ENCODE results near the gene C1orf198.

C1orf198 gene

GRCh38 chr1:230824919-230825721 is 43.2 kb downstream of the C1orf198 start:
- Histone ChIP-seq H3K4me3 (ENCODE audit: low read depth, low read length, poor library complexity, severe bottlenecking) (no peak overlapping the region), H3K9me2 (ENCODE audit: low read depth, low read length) (no peaks in the 10 kb centered on the region), H3K36me3 (ENCODE audit: insufficient read depth, low read length) (no peaks in the 10 kb centered on the region), H3K9me3 (ENCODE audit: low read length) (no peaks in the 10 kb centered on the region), H3K79me2 (ENCODE audit: insufficient read depth, low read length) (no peaks in the 10 kb centered on the region), H3K9ac (ENCODE audit: low read length) (no peak overlapping the region), H3K27ac (ENCODE audit: low read depth, low read length, poor library complexity, severe bottlenecking) (no peak overlapping the region), H3K4me2 (ENCODE audit: low read length) (no peak overlapping the region), H3F3A (ENCODE audit: insufficient read depth, low read length) (no peaks in the 10 kb centered on the region), H2AFZ (ENCODE audit: low read length) (no peak overlapping the region), H4K20me1 (ENCODE audit: insufficient read depth, low read length) (no peaks in the 10 kb centered on the region), H3K27me3 (ENCODE audit: insufficient read depth, low read length) (no peaks in the 10 kb centered on the region), H3K4me1 (ENCODE audit: insufficient read depth, low read length, severe bottlenecking) (no peaks in the 10 kb centered on the region)
- TF ChIP-seq EZH2 (IDR thresholded peaks at IDR 0.05; ENCODE audit: borderline replicate concordance, low read length), result no peak
- no peak for TF ChIP-seq CTCF (IDR thresholded peaks at IDR 0.05; ENCODE audit: low read length)

- Histone ChIP-seq H4K20me1 (ENCODE audit: insufficient read depth, low read length) (no peaks in the 10 kb centered on the region), H3K4me2 (ENCODE audit: low read length) (no peak overlapping the region), H3K27me3 (ENCODE audit: insufficient read depth, low read length) (no peaks in the 10 kb centered on the region), H3K27ac (ENCODE audit: low read depth, low read length, poor library complexity, severe bottlenecking) (no peak overlapping the region), H3K36me3 (ENCODE audit: insufficient read depth, low read length) (no peaks in the 10 kb centered on the region), H3K9ac (ENCODE audit: low read length) (no peak overlapping the region), H3K4me1 (ENCODE audit: insufficient read depth, low read length, severe bottlenecking) (no peaks in the 10 kb centered on the region), H3K9me3 (ENCODE audit: low read length) (no peaks in the 10 kb centered on the region), H3K4me3 (ENCODE audit: low read depth, low read length, poor library complexity, severe bottlenecking) (no peak overlapping the region), H3K9me2 (ENCODE audit: low read depth, low read length) (no peaks in the 10 kb centered on the region), H3K79me2 (ENCODE audit: insufficient read depth, low read length) (no peaks in the 10 kb centered on the region), H3F3A (ENCODE audit: insufficient read depth, low read length) (no peaks in the 10 kb centered on the region), H2AFZ (ENCODE audit: low read length) (no peak overlapping the region)
- no peak for TF ChIP-seq CTCF (IDR thresholded peaks at IDR 0.05; ENCODE audit: low read length)
- no peak for TF ChIP-seq EZH2 (IDR thresholded peaks at IDR 0.05; ENCODE audit: borderline replicate concordance, low read length)
Measured at GRCh38 chr1:230824551-230824918, 43.8 kb downstream of the C1orf198 start.

GRCh38 chr1:230823931-230824381 is 44.4 kb downstream of the C1orf198 start:
- no peaks in the 10 kb centered on the region for H3K9me2 ChIP-seq (ENCODE audit: low read depth, low read length)
- H3K4me1 ChIP-seq (ENCODE audit: insufficient read depth, low read length, severe bottlenecking), result no peaks in the 10 kb centered on the region
- no peak overlapping the region for H3K4me3 ChIP-seq (ENCODE audit: low read depth, low read length, poor library complexity, severe bottlenecking)
- H3K4me2 ChIP-seq (ENCODE audit: low read length), result no peak overlapping the region
- no peaks in the 10 kb centered on the region for H3F3A ChIP-seq (ENCODE audit: insufficient read depth, low read length)
- H3K27me3 ChIP-seq (ENCODE audit: insufficient read depth, low read length), result no peaks in the 10 kb centered on the region
- H3K79me2 ChIP-seq (ENCODE audit: insufficient read depth, low read length), result no peaks in the 10 kb centered on the region
- H3K36me3 ChIP-seq (ENCODE audit: insufficient read depth, low read length), result no peaks in the 10 kb centered on the region
- no peaks in the 10 kb centered on the region for H3K9me3 ChIP-seq (ENCODE audit: low read length)
- H2AFZ ChIP-seq (ENCODE audit: low read length), result no peak overlapping the region
- TF ChIP-seq EZH2 (IDR thresholded peaks at IDR 0.05; ENCODE audit: borderline replicate concordance, low read length) (no peak), CTCF (IDR thresholded peaks at IDR 0.05; ENCODE audit: low read length) (no peak)
- no peaks in the 10 kb centered on the region for H4K20me1 ChIP-seq (ENCODE audit: insufficient read depth, low read length)
- no peak overlapping the region for H3K27ac ChIP-seq (ENCODE audit: low read depth, low read length, poor library complexity, severe bottlenecking)
- H3K9ac ChIP-seq (ENCODE audit: low read length), result no peak overlapping the region

Measured in OCI-LY1 (cell line).